GM04504 (cell line): Measurements from ENCODE around the gene MBD5.
"Not testable (repeated sequence)": the region's sequence is repeated elsewhere in the genome, so short reads cannot be mapped to it uniquely, and the experiment has no call there.

Experiments
- DNase-seq: peaks from one replicate; pipeline ENCODE4 v3.0.0-alpha.2; 2012; ENCODE audit warnings: low read depth

MBD5 gene

GRCh38 chr2:148523315-148523714, 502.4 kb downstream of the MBD5 start:
- DNase-seq = no peak

- no peak for DNase-seq
Measured at GRCh38 chr2:148524519-148524919, 503.6 kb downstream of the MBD5 start.

GRCh38 chr2:148525130-148525529, 504.2 kb downstream of the MBD5 start:
- DNase-seq = no peak

GRCh38 chr2:148526509-148527346, 505.8 kb downstream of the MBD5 start:
- DNase-seq = no peak

GRCh38 chr2:148527488-148528340, 506.8 kb downstream of the MBD5 start:
- no peak for DNase-seq

- no peak for DNase-seq
Measured at GRCh38 chr2:148528356-148529064, 507.6 kb downstream of the MBD5 start.

GRCh38 chr2:148529745-148530144, 508.9 kb downstream of the MBD5 start:
- no peak for DNase-seq

GRCh38 chr2:148530350-148530749, 509.5 kb downstream of the MBD5 start:
- DNase-seq = no peak

GRCh38 chr2:148531235-148531634, 510.3 kb downstream of the MBD5 start:
- no peak for DNase-seq

- DNase-seq = no peak
Measured at GRCh38 chr2:148531669-148532428, 511.0 kb downstream of the MBD5 start.

- DNase-seq = no peak
Measured at GRCh38 chr2:148533004-148533403, 512.1 kb downstream of the MBD5 start.

- no peak for DNase-seq
Measured at GRCh38 chr2:148533685-148534084, 512.8 kb downstream of the MBD5 start.

GRCh38 chr2:148534416-148535204, 513.7 kb downstream of the MBD5 start:
- no peak for DNase-seq

- no peak for DNase-seq
Measured at GRCh38 chr2:148538375-148538774, 517.5 kb downstream of the MBD5 start.

GRCh38 chr2:148540022-148540421, 519.1 kb downstream of the MBD5 start:
- no peak for DNase-seq

- DNase-seq = no peak
Measured at GRCh38 chr2:148541792-148542191, 520.9 kb downstream of the MBD5 start.

GRCh38 chr2:148542614-148543013, 521.7 kb downstream of the MBD5 start:
- DNase-seq = no peak

GRCh38 chr2:148543088-148543540, 522.2 kb downstream of the MBD5 start:
- not testable (repeated sequence) for DNase-seq

GRCh38 chr2:148545390-148546256, 524.7 kb downstream of the MBD5 start:
- no peak for DNase-seq

GRCh38 chr2:148546270-148546669, 525.4 kb downstream of the MBD5 start:
- DNase-seq = no peak
